Measurements from ENCODE around the gene C3orf33. TPM values are rescaled to one million over a fixed set of nuclear protein-coding genes. Genes with fewer than 3 reads are reported as not detected.
"Not testable (repeated sequence)": the region's sequence is repeated elsewhere in the genome, so short reads cannot be mapped to it uniquely, and the experiment has no call there.

Gene C3orf33
- total and polyA plus RNA-seq, 8 donors: 0.72 to 5.5 (median 1.5) TPM; not detected in 1

GRCh38 chr3:155852341-155852740, 46.3 kb upstream of the C3orf33 start:
- intact Hi-C loops (cut with DNase I; ENCODE audit: low total_unique reads): no loop called here
- no peak for TF ChIP-seq EP300 (IDR thresholded peaks at IDR 0.05)
- TF ChIP-seq CTCF (IDR thresholded peaks at IDR 0.05): no peak
- no peak for TF ChIP-seq POLR2AphosphoS5 (IDR thresholded peaks at IDR 0.05)
- no peak for TF ChIP-seq POLR2A (IDR thresholded peaks at IDR 0.05)
- peaks cover 0 to 15% (median 11%) of the 10 kb centered on the region in 4 donors for H3K36me3 ChIP-seq
- H3K27ac ChIP-seq: peak overlapping the region in 1 of 5 donors; percentile 0
- WGBS, 5 donors: 13 to 28% (median 17%) methylated on average over 2 of the region's 2 CpGs
- peaks cover 39 to 64% (median 55%) of the 10 kb centered on the region in 4 donors for H3K4me1 ChIP-seq
- H3K27me3 ChIP-seq: no peaks in the 10 kb centered on the region
- H3K4me3 ChIP-seq: peak overlapping the region; percentile 69 to 97 (median 88)
- DNase-seq: no peak
- no peaks in the 10 kb centered on the region for H3K9me3 ChIP-seq

GRCh38 chr3:155849404-155849803, 43.3 kb upstream of the C3orf33 start:
- 65 to 83% (median 77%) methylated on average over 3 of the region's 3 CpGs for WGBS, 5 donors
- H3K36me3 ChIP-seq: peaks cover 0 to 20% (median 13%) of the 10 kb centered on the region in 4 donors
- peaks cover 41 to 91% (median 65%) of the 10 kb centered on the region in 4 donors for H3K4me1 ChIP-seq
- DNase-seq; H3K27ac ChIP-seq; intact Hi-C loops (cut with DNase I; ENCODE audit: low total_unique reads); H3K9me3 ChIP-seq; H3K27me3 ChIP-seq: not testable (repeated sequence)
- peak overlapping the region in 1 of 4 donors; percentile 14 for H3K4me3 ChIP-seq

GRCh38 chr3:155847993-155848392, 41.9 kb upstream of the C3orf33 start:
- H3K4me1 ChIP-seq: peaks cover 36 to 92% (median 63%) of the 10 kb centered on the region in 4 donors
- no peaks in the 10 kb centered on the region for H3K9me3 ChIP-seq
- TF ChIP-seq EP300 (IDR thresholded peaks at IDR 0.05) (no peak), CTCF (IDR thresholded peaks at IDR 0.05) (no peak), POLR2A (IDR thresholded peaks at IDR 0.05) (no peak), POLR2AphosphoS5 (IDR thresholded peaks at IDR 0.05) (no peak)
- H3K27me3 ChIP-seq: no peaks in the 10 kb centered on the region
- intact Hi-C loops (cut with DNase I; ENCODE audit: low total_unique reads): no loop called here
- no peak for DNase-seq
- peaks cover 0 to 20% (median 13%) of the 10 kb centered on the region in 4 donors for H3K36me3 ChIP-seq
- 84 to 97% (median 95%) methylated on average over 3 of the region's 3 CpGs for WGBS, 5 donors
- H3K27ac ChIP-seq: no peak overlapping the region
- H3K4me3 ChIP-seq: no peak overlapping the region

- Histone ChIP-seq H3K27me3 (no peaks in the 10 kb centered on the region), H3K4me1 (peaks cover 19 to 81% (median 44%) of the 10 kb centered on the region in 4 donors), H3K4me3 (no peak overlapping the region), H3K9me3 (no peaks in the 10 kb centered on the region), H3K27ac (no peak overlapping the region), H3K36me3 (peaks cover 0 to 20% (median 13%) of the 10 kb centered on the region in 4 donors)
- no peak for DNase-seq
- intact Hi-C loops (cut with DNase I; ENCODE audit: low total_unique reads): no loop called here
- TF ChIP-seq POLR2A (IDR thresholded peaks at IDR 0.05) (no peak), CTCF (IDR thresholded peaks at IDR 0.05) (no peak), POLR2AphosphoS5 (IDR thresholded peaks at IDR 0.05) (no peak), EP300 (IDR thresholded peaks at IDR 0.05) (no peak)
- 67 to 79% (median 73%) methylated on average over 3 of the region's 3 CpGs for WGBS, 5 donors
Measured at GRCh38 chr3:155846119-155846518, 40.0 kb upstream of the C3orf33 start.

- intact Hi-C loops (cut with DNase I; ENCODE audit: low total_unique reads): no loop called here
- H3K36me3 ChIP-seq: peaks cover 0 to 28% (median 18%) of the 10 kb centered on the region in 4 donors
- TF ChIP-seq POLR2A (IDR thresholded peaks at IDR 0.05) (no peak), POLR2AphosphoS5 (IDR thresholded peaks at IDR 0.05) (no peak), EP300 (IDR thresholded peaks at IDR 0.05) (no peak), CTCF (IDR thresholded peaks at IDR 0.05) (no peak)
- no peak for DNase-seq
- H3K27ac ChIP-seq: no peak overlapping the region
- H3K9me3 ChIP-seq: no peaks in the 10 kb centered on the region
- H3K4me1 ChIP-seq: peaks cover 6 to 55% (median 25%) of the 10 kb centered on the region in 4 donors
- no peaks in the 10 kb centered on the region for H3K27me3 ChIP-seq
- WGBS, 5 donors: 57 to 77% (median 68%) methylated on average over 1 of the region's 1 CpG
- H3K4me3 ChIP-seq: no peak overlapping the region
Measured at GRCh38 chr3:155843569-155843968, 37.5 kb upstream of the C3orf33 start.

Data from stomach (tissue), 9 donors.